HG03378 (cell line): ENCODE data around the gene FAM193B.
A peak's percentile ranks its signal among the peaks of the same experiment; 100 is the strongest.

Source experiments
- ATAC-seq: cut with Tn5 transposase; IDR thresholded peaks from one replicate; pipeline ENCODE4 v1.9.1; 2021; ENCODE audit warnings: mild to moderate bottlenecking, moderate library complexity; ENCODE audit not compliant: unreplicated experiment

The FAM193B gene

DNA sequence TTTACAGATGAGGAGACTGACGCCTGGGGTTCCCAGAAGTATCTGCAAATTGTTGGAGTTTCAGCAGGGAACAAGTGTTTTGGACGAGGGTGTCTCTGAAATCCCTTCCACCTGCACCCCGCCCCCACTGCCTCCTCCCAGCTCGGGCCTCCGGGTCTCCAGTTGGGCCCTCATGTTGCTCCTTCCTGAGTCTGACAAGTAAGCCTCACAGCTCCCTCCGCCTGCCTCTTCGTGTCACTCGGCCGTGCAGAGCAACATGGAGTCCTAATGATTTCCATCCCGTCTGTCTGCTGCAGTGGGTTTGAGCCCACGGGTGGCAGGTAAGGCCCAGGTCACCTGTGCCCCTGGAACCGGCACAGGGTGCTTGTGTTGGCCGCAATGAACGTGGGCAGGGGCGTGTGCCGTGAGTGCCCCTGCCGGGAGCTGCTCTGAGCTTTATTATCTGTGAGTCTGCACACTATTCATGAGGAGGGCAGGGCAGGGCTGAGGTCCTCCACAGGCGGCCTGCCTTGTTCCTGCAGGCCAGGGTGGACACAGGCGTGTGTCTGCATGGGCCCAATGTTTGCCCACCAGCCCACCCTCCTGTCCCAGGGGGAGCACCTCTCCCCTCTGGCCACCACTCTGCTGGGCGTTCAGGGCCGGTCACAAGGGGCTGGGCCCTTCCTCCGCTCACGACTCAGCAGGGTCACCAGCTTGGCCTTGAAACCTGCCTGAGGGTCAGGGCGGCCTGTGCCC lies 50.8 kb downstream of the FAM193B start:
- ATAC-seq = no peak

DNA sequence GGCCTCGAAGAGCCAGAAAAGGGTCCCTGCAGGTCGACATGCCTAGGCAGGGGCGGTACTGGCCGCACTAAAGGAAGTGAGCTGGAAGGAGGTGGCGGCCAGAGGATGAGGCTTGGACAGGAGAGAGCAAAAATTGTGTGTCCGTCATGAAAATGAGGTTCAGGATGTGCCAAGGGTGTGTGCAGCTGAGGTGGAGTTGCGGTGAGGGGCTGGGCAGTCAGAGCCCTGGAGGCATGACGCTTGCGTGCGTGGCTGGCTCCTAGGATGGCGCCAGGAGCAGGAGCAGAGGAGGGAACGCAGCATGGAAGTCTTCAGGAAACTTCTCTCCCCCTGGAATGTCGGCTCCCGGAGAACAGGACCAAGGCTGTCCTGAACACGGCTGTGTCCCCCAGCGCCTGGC lies 51.5 kb downstream of the FAM193B start:
- ATAC-seq = no peak

DNA sequence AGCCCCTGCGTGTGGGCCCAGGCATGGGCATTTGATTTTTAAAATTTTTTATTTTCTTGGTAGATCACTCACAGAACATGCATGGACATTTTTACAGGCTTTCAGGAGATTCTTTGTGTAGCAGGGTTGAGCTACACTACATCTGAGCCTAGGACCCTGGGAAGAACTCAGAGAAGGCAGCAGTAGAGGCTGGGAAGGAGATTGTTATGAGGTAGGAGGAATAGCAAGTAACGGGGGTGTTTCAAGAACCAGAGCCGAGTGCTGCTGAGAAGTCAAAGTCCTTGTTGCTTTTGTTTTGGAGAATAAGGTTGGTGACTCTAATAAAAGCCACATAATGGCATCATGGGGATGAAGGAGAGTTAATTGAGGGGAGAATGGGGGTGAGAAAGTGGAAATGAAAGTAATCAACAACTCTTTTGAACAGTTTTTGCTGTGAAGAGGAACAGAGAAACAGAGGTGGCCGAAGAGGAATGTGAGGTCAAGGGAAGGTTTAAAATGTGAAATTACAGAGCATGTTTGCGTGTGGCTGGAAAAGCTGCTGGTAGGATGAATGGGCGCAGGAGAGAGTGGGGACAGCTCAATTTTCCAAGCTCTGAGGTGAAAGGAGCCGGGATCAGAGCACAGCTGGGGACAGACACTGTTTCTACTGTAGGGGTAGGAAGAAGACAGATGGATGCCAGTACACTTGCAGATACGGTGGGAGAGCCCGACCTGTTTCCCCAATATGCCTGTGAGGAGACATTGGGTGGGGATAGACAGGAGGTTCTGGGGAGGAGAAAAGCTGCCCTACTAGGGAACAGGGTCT lies 52.3 kb downstream of the FAM193B start:
- ATAC-seq = no peak

DNA sequence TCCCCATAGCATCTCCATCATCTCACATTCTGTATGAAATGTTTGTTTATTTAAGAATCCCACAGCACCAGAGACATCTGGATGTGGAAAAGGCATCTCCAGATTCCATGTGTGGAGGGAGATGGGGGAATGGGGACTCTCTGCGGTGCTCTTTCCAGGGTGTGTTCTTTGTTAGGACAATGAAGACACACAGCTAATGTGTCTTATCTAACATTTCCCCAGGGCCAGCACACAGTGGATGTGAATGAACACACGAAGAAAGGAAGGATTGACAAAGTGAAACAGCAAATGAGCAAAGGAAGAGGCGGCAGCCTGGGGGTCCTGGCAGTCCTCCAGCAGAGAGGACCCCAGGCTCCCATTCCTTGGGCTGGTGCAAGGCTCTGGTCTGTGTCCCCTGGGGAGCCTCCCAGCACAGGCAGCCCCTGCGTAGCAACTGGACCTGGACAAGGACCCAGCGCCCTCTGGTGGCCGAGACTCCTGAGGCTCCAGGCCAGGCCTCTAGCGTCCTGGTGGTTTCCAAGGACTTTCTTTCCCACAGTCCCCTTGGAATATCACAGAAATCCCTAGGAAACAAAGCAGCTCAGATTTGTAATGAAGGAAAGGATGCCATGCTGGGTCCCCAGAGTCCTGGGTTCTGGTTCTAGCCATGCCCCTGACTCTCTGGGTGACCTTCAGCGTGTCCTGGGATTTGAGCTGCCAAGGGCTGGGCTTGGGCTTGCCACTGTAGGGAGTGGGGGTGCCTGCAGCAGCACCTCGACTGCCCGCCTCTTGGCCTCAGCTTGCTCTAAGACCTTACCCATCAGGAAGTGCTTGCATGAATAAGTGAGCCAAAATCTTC lies 53.5 kb downstream of the FAM193B start:
- ATAC-seq = no peak

GRCh38 chr5:177499842-177500241 lies 54.5 kb downstream of the FAM193B start:
- no peak for ATAC-seq

GRCh38 chr5:177498013-177498787 lies 56.2 kb downstream of the FAM193B start:
- no peak for ATAC-seq

GRCh38 chr5:177497292-177498012 lies 56.9 kb downstream of the FAM193B start, which contains the start of gene PDLIM7:
TSS of gene PDLIM7 (minus strand) at chr5:177497604. CDS start at chr5:177496512, 1,092 bp downstream.
- ATAC-seq = peak; percentile 63

GRCh38 chr5:177496727-177497291 lies 57.6 kb downstream of the FAM193B start:
- ATAC-seq = no peak

DNA sequence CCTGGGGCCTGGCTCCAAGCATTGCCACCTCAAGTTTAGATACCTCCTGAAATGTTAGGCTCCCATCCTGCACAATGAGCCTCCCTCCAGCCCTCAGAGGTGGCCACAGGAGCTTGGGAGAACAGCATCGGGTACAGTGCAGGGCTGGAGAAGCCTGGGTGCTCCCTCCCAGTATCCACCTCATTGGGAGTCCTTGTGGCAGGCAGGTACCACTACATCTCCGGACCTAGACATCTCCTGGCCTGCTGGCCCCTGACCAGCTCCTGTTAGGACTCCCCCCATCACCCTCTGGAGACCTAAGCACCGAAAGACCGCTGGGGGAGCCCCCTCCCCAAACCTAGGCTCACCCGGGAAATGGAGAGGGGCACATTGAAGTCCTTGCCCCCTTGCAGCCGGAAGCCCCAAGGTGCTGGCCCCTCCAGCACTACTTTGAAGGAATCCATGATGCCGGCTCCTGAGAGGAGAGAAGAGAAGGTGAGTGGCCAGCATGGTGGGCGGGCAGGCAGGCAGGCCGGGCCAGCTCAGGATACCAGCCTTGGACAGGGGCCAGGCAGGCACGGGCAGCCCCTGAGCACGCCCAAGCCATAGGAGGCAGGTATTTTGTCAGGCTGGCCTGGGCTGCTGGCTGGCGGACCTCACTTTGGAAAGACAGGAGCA lies 58.2 kb downstream of the FAM193B start:
- no peak for ATAC-seq

- ATAC-seq = no peak
Measured at GRCh38 chr5:177495243-177496060, 58.9 kb downstream of the FAM193B start.

DNA sequence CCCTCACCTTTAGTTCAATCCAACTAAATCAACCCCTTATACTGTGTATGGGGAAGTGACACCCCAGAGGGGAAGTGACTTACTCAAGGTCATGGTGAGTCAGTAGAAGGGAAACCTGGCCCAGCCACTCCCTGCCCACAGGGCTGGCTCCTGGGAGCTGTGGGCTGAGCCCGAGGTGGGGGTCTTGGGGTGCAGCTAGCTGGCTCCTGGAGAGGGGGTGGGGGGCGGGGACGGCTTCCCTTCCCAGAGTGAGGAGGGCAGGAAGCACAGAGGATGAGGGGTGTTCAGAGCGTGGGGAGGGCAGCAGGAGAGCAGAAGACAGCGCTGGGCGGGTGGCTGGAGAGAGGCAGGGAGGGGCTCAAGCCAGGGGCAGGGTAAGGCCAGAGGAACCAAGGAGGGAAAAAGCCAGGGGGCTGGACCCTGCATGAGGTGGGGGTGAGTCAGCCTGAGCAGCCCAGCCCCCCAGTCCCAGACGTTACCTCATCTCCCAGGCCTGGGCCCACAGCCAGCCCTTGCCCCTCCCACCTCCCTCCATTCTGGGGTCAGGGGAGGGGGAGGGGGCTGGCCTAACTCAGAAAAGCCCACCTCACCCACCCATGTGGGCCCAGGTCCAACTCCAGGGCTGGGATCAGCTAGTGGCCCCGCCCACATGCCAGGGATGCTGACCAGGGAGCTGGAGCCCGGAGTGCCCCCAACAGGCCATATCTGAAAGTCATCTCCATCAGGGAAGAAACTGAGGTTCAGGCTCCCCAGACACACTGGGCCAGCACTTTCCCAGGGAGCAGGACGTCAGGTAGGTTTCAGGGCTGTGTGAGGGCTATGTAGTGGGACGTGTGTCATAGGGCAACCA lies 59.8 kb downstream of the FAM193B start:
- no peak for ATAC-seq

DNA sequence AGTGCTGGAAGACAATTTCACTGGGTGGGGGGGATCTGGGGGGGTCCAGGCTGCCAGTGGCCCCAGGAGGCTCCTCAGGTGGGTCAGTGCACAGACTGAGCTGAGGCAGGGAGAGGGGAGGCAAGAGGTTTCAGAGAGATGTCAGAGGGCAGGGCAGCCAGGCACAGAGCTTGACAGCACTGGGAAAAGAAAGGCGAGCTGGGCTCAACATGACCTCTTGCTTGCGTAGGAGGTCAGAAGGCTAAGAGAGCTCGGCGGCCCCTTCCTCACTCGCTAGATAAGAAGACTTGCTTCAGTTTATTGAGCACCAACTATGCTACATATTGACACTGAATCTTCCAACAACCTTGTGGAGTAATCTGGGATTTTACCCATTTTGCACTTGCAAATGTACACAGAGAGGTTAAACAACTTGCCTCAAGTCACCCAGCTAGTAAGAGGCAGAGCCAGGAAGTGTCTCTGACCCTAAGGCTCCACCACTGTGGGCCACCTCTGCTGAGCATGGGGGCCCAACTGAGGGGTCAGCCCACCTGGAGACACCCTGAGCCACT lies 60.5 kb downstream of the FAM193B start:
- no peak for ATAC-seq

- no peak for ATAC-seq
Measured at GRCh38 chr5:177492841-177493240, 61.5 kb downstream of the FAM193B start.

- no peak for ATAC-seq
Measured at GRCh38 chr5:177491983-177492746, 62.2 kb downstream of the FAM193B start.

DNA sequence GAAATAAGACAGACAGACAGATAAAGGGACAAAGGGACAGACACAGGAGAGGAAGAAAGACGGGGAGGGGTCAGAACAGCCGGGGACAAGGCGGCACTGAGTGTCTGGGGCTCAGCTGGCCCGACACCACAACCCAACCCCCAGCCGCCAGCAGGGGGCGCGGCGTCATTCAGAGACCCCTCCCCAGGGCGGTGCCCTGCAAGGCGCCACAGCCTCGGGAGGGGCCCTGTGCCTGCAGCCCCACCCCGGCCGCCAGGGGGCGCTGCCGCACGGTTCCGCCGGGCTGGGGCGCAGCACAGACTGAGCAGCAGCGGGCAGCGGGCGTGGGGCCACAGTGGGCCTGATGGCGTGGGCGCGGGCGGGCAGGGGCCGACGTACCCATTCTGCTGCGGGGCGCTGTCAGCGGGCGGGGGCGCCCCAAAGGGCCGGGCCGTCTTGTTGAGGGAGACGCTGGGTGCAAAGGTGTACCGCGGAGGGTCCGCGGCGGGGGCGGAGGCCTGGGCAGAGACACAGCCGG lies 62.9 kb downstream of the FAM193B start:
- ATAC-seq = no peak

DNA sequence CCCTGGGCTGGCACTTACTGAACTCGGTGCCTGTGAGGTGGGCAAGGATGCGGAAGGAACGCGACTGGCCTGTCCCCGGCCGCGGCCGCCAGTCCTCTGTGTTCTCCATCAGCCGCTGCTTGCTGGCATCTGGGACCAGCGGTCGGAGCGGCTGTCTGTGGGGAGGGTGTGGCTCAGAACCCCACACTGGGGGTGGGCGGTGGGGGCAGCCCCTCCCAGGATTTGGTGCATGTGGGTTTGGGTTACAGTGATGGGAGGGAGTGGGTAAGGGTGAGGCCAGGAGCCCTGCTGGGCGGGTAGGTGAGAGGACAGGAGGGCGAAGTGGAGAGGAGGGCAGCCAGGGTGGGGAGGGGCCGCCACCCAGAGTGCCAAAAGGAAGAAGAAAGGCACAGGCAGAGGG lies 63.4 kb downstream of the FAM193B start:
- ATAC-seq = no peak
